Gastrocnemius medialis (tissue), 4 donors: Measurements from ENCODE around the gene CELF4.

Experiments used
- CTCF ChIP-seq, 5 experiments: fragments of 450-650 bp in 3 of 5; fragments of 200-600 bp in 2 of 5; sonication (generic) in 2 of 5; IDR thresholded peaks in 4 of 5; conservative IDR thresholded peaks in 1 of 5; 1 replicate in 4 of 5; 2 replicates in 1 of 5; pipeline ENCODE4 v1.5.1; 2016 to 2019; ENCODE audit warnings: antibody characterized with exemption in 5 of 5, mild to moderate bottlenecking in 3 of 5, moderate library complexity in 3 of 5
- POLR2A ChIP-seq, 2 donors: fragments of 450-650 bp; IDR thresholded peaks; one replicate each; pipeline ENCODE4 v1.6.1; 2017; ENCODE audit warnings: antibody characterized with exemption in 2 of 2, mild to moderate bottlenecking in 2 of 2, moderate library complexity in 2 of 2

- TF ChIP-seq POLR2A (IDR thresholded peaks at IDR 0.05) (no peak), CTCF (IDR thresholded peaks at IDR 0.05 in 4 of 5, conservative IDR thresholded peaks at IDR 0.05 in 1 of 5) (no peak)
These were observed 287.8 kb downstream of the CELF4 start for GRCh38 chr18:37277804-37278203.
